Inflammatory macrophage treated with lipopolysaccharide for 1 hour (primary cell): ENCODE data around the gene PECR.
A peak's percentile ranks its signal among the peaks of the same experiment; 100 is the strongest.
"Not testable (repeated sequence)": the region's sequence is repeated elsewhere in the genome, so short reads cannot be mapped to it uniquely, and the experiment has no call there.

Source experiments
- DNase-seq, 2 donors: peaks; one replicate each; pipeline ENCODE4 v3.0.0-alpha.2; 2020 to 2022

PECR gene

GRCh38 chr2:216023055-216023648 lies 58.5 kb downstream of the PECR start:
- DNase-seq: peak in 1 of 2 donors; percentile 75

- no peak for DNase-seq
Observed at GRCh38 chr2:216021768-216022565, 59.6 kb downstream of the PECR start.

- no peak for DNase-seq
Observed at GRCh38 chr2:216018709-216019108, 62.9 kb downstream of the PECR start.

- peak; percentile 53 to 94 for DNase-seq
Observed at GRCh38 chr2:216017365-216017764, 64.2 kb downstream of the PECR start.

GRCh38 chr2:216016581-216016980 lies 65.0 kb downstream of the PECR start:
- DNase-seq: no peak

GRCh38 chr2:216015722-216016464 lies 65.7 kb downstream of the PECR start:
- peak; percentile 20 to 74 for DNase-seq

- no peak for DNase-seq
Observed at GRCh38 chr2:216014986-216015385, 66.6 kb downstream of the PECR start.

- DNase-seq: no peak
Observed at GRCh38 chr2:216014006-216014405, 67.6 kb downstream of the PECR start.

- DNase-seq: peak; percentile 90 to 93
Observed at GRCh38 chr2:216013080-216013909, 68.3 kb downstream of the PECR start, which contains the start of gene MREG. Gene MREG (minus strand): TSS chr2:216013551. CDS start chr2:216013327, 224 bp downstream.

GRCh38 chr2:216012830-216013079 lies 68.9 kb downstream of the PECR start:
- no peak for DNase-seq

GRCh38 chr2:216012133-216012829 lies 69.3 kb downstream of the PECR start:
- peak; percentile 64 to 83 for DNase-seq

GRCh38 chr2:216009215-216009614 lies 72.4 kb downstream of the PECR start:
- DNase-seq: not testable (repeated sequence)

GRCh38 chr2:216008387-216008786 lies 73.2 kb downstream of the PECR start:
- no peak for DNase-seq

GRCh38 chr2:216006164-216006663 lies 75.4 kb downstream of the PECR start:
- peak; percentile 97 to 100 for DNase-seq

GRCh38 chr2:216004697-216005283 lies 76.8 kb downstream of the PECR start:
- DNase-seq: peak; percentile 92 to 98

GRCh38 chr2:216003876-216004696 lies 77.5 kb downstream of the PECR start:
- no peak for DNase-seq

GRCh38 chr2:216002693-216003092 lies 78.9 kb downstream of the PECR start:
- DNase-seq: no peak

- DNase-seq: no peak
Observed at GRCh38 chr2:216002101-216002678, 79.4 kb downstream of the PECR start.

GRCh38 chr2:216001216-216002100 lies 80.2 kb downstream of the PECR start:
- peak in 1 of 2 donors; percentile 59 for DNase-seq
